Naive B cell (primary cell): Measurements from ENCODE around the gene RGL4. TPM values are rescaled to one million over a fixed set of nuclear protein-coding genes. Genes with fewer than 3 reads are reported as not detected.
"Not testable (repeated sequence)": the region's sequence is repeated elsewhere in the genome, so short reads cannot be mapped to it uniquely, and the experiment has no call there.

ENCODE experiments used
- ATAC-seq, 2 donors: fragments of 150-1000 bp; cut with Tn5 transposase; 2 replicates each; pipeline ENCODE4 v1.10.0; 2021; ENCODE audit warnings: low read depth in 2 of 2, mild to moderate bottlenecking in 2 of 2, moderate library complexity in 2 of 2
- DNase-seq: peaks from one replicate; pipeline ENCODE4 v3.0.0; 2022
- H3K27ac Mint-ChIP-seq, 6 donors: one replicate each; pipeline ENCODE4 v1.8.0; 2020 to 2022; ENCODE audit warnings: mild to moderate bottlenecking in 6 of 6, mixed read lengths in 6 of 6, moderate library complexity in 5 of 6, inconsistent platforms in 2 of 6
- H3K27me3 Mint-ChIP-seq, 3 donors: one replicate each; pipeline ENCODE4 v1.8.0; 2021 to 2022; ENCODE audit warnings: mixed read lengths in 3 of 3, mild to moderate bottlenecking in 1 of 3
- H3K36me3 Mint-ChIP-seq, 2 donors: one replicate each; pipeline ENCODE4 v1.8.0; 2020 to 2022; ENCODE audit warnings: mixed read lengths in 2 of 2, inconsistent platforms in 1 of 2, mild to moderate bottlenecking in 1 of 2
- H3K4me1 Mint-ChIP-seq, 3 donors: one replicate each; pipeline ENCODE4 v1.8.0; 2020 to 2022; ENCODE audit warnings: mixed read lengths in 3 of 3, inconsistent platforms in 1 of 3, mild to moderate bottlenecking in 1 of 3, moderate library complexity in 1 of 3
- H3K4me3 Mint-ChIP-seq, 8 donors: one replicate each; pipeline ENCODE4 v1.8.0; 2020 to 2022; ENCODE audit warnings: mild to moderate bottlenecking in 8 of 8, mixed read lengths in 8 of 8, moderate library complexity in 8 of 8, inconsistent platforms in 2 of 8
- H3K9me3 Mint-ChIP-seq, 7 donors: one replicate each; pipeline ENCODE4 v1.8.0; 2020 to 2022; ENCODE audit warnings: mixed read lengths in 7 of 7, mild to moderate bottlenecking in 5 of 7, inconsistent platforms in 2 of 7, moderate library complexity in 1 of 7
- polyA plus RNA-seq, 6 donors: library from polyadenylated mRNA; unstranded; fragments of 300-500 nt; fragmentation: Illumina TruSeq; gene quantifications; one replicate each; pipeline ENCODE4 v1.2.3, GENCODE V29; 2021; ENCODE audit warnings: low read depth in 6 of 6

The RGL4 gene
- polyA plus RNA-seq, 6 donors from 2014 or later: 0.78 to 3.9 (median 1.9) TPM

DNA sequence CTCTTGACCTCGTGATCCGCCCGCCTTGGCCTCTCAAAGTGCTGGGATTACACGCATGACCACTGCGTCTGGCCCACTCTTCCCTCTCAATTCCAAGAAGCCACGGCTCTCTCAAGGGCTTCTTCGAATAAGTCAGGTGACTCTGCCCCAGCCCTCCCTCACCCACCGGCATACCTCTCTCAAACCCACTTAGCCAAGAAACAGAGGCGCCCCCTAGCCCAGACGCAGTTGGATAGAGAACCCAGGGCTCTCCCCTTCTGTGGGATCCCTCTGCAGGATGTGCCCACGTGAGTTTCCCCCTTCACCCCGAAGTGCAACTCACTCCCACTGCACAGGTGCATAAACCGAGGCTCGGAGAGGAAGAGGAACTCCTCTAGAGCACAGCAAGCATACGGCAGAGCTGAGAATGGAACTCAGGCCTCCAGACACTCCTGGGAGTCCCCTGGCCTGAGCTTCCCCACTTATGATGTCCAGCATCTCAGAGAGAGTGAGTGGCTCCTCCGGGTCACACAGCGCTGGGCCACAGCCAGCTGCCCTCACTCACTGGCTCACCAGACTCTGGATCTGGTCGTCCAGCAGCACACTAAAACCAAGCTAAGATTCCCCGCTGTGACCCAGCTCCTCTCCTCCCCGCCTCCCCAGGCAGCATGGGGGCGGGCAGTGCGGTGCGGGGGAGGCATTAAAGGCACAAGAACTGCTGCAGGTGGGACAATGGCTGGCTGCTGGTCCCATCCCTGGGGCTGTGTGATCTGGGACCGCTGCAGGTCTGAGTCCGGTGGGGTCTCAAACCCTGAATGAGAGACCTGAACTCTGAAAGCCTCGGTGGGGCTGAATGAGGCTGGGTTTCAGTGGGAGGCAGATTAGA lies 16.8 kb upstream of the RGL4 start:
- Mint-ChIP-seq H3K36me3 (peaks cover 0 to 3% of the 10 kb centered on the region in 2 donors), H3K27me3 (no peaks in the 10 kb centered on the region), H3K4me1 (peaks cover 7 to 9% (median 9%) of the 10 kb centered on the region in 3 donors), H3K9me3 (no peaks in the 10 kb centered on the region), H3K4me3 (peak overlapping the region in 1 of 8 donors; percentile 47), H3K27ac (peak overlapping the region in 3 of 6 donors; percentile 26 to 90 (median 50))
- DNase-seq (no peak), ATAC-seq (no peak)

DNA sequence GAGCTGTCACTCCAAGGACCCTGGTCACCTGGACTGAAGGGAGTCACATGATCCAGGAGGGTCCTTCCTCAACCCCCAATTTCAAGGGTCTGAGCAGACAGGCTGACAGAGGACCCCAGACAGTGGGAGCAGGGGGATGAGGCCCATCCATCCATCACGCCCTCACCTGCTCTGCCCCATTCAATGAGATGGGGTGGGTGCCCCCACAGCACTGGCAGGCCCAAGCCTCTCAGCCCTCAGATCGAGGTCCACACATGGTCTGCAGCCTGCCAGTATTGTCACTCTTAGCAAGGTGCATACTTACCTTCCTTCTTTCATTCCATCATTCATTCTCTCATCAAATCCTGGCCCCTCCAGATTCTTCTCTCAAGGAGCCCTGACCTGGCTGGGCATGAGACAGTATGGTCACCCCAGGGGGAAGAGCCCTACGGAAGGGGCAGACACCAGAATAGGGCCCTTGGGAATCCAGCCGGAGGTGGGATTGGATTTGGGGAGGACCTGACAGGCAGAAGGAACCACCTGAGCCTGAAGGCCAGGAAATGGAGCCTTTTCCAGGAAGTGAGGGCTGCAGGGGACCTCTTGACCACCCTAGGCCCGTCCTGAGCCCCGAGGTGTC lies 15.8 kb upstream of the RGL4 start:
- not testable (repeated sequence) for ATAC-seq, H3K9me3 Mint-ChIP-seq, H3K27me3 Mint-ChIP-seq, H3K27ac Mint-ChIP-seq, H3K4me1 Mint-ChIP-seq, DNase-seq, H3K4me3 Mint-ChIP-seq, H3K36me3 Mint-ChIP-seq

DNA sequence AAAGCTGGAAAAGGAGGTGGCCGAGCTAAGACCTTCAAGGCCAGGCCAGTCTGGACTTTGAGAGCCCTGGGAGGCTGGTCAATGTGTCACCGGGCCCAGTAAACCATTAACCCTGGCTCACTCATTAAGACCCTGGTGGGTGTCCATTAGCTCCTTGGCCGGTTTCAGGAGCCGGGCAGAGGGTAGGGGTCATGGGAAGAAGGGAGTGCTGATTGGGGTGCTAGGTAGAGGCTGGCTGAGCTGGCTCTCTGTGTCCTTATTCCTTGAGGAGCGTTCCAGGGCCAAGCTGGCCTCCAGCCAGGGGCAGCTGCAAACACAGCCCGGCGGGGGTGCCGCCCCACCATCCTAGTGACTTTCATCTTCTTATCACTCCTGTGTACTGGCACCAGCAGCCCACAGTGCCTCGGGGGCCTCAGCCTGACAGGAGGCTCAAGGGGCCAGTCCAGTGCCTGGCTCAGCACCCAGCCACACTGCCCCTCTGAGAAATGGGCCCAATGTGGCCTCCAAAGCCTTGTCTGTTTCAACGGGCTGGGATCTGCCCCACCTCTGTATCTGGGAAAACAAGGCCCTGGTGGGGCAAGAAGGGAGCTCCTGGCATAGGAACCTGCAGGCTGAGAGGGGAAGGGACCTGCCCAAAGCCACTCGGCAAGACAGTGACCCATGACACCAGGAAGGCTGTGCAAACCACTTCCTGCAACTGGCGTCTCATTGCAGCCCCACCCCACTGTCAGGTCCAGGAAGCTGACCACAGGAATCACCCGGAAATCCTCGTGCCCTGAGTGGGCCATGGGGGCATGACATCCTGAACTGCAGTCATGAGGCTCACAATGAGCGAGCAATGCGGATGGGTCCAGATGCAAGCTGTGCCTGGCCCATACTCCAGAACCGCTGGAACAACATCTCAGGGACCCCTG lies 15.1 kb upstream of the RGL4 start:
- ATAC-seq (no peak), DNase-seq (no peak)
- Mint-ChIP-seq H3K4me3 (no peak overlapping the region), H3K36me3 (peaks cover 0 to 6% of the 10 kb centered on the region in 2 donors), H3K4me1 (peaks cover 7 to 9% (median 9%) of the 10 kb centered on the region in 3 donors), H3K9me3 (no peaks in the 10 kb centered on the region), H3K27me3 (no peaks in the 10 kb centered on the region), H3K27ac (no peak overlapping the region)

DNA sequence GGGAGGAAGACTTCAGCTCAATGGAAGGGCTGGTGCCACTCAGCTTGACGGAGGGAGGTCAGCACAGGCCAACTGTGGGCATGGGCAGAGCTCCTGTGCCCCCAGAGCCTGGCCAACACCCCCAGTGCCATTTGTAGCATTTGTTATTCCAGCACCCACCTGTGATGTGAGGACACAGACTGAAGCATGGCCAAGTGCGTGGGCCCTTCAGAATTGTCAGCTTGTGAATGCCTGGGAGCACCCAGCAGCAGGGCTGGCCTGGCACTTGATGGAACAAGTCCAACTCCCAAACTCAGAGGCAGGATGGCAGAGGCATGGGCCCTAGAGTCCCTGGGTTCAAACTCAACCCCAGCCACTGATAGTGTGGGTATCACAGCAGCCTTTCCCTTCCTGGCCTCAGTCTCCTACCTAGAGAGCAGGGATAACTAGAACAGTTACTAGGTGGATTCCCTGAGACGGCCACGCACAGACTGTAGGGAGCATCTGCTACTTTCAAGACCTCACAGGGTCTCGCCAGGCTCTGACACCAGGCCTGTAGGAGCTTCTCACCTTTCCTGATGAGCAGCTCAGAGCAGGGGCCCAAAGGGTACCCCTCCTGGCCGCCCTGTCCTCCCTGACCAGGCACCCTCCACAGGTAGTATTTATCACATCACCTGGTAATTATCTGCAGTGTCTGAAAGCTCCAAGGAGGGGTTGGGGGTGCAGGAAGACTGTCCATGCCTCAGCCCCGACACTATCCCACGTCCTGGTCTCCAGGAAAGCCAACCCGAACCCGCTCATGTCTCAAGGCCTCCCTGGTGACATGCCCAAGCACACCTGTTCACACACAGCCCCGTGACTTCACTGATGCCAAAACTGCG lies 13.7 kb upstream of the RGL4 start:
- not testable (repeated sequence) for ATAC-seq, DNase-seq, H3K36me3 Mint-ChIP-seq, H3K4me1 Mint-ChIP-seq, H3K9me3 Mint-ChIP-seq, H3K27me3 Mint-ChIP-seq, H3K4me3 Mint-ChIP-seq
- peak overlapping the region in 1 of 6 donors; percentile 32 for H3K27ac Mint-ChIP-seq

DNA sequence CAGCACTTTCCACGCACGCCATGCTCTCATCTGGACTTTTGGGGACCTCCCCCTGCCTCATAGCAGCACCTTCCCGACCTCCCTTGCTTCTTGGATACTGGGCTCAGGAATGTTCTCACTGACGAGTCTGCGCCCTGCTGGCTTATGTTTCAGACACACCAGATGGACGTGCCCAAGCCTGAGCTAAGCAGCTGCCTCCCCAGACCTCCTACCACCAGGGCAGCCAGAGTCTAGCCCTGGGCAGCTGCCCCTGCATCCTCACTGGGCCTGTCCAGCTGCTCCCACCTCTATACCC lies 13.2 kb upstream of the RGL4 start:
- Mint-ChIP-seq H3K4me1 (peaks cover 7 to 9% (median 9%) of the 10 kb centered on the region in 3 donors), H3K27me3 (no peaks in the 10 kb centered on the region), H3K4me3 (no peak overlapping the region), H3K9me3 (no peaks in the 10 kb centered on the region), H3K36me3 (peaks cover 0 to 8% of the 10 kb centered on the region in 2 donors), H3K27ac (peak overlapping the region in 1 of 6 donors; percentile 32)
- DNase-seq (no peak), ATAC-seq (no peak)

DNA sequence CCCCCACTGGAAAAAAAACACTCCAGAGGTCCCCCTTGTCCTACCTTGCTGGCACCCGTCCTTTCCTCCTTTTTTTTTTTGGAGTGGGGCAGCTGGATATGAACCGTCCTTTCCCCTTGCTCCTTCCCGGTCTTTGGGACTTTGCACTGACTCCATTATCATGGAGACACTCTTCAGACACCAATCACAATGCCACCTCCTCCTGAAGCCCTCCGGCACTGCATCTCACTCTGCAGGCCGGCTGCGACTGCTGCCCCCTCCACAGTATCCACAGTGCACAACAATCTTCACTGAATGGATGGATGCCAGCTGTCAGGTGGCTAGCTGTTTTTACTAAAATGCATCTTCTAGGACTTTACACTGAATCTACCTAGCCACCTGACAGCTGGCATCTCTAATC lies 12.7 kb upstream of the RGL4 start:
- Mint-ChIP-seq H3K27me3 (no peaks in the 10 kb centered on the region), H3K27ac (peak overlapping the region in 1 of 6 donors; percentile 80), H3K36me3 (peaks cover 0 to 11% of the 10 kb centered on the region in 2 donors), H3K9me3 (no peaks in the 10 kb centered on the region), H3K4me3 (no peak overlapping the region), H3K4me1 (peaks cover 7 to 9% (median 9%) of the 10 kb centered on the region in 3 donors)
- DNase-seq (no peak), ATAC-seq (no peak)

DNA sequence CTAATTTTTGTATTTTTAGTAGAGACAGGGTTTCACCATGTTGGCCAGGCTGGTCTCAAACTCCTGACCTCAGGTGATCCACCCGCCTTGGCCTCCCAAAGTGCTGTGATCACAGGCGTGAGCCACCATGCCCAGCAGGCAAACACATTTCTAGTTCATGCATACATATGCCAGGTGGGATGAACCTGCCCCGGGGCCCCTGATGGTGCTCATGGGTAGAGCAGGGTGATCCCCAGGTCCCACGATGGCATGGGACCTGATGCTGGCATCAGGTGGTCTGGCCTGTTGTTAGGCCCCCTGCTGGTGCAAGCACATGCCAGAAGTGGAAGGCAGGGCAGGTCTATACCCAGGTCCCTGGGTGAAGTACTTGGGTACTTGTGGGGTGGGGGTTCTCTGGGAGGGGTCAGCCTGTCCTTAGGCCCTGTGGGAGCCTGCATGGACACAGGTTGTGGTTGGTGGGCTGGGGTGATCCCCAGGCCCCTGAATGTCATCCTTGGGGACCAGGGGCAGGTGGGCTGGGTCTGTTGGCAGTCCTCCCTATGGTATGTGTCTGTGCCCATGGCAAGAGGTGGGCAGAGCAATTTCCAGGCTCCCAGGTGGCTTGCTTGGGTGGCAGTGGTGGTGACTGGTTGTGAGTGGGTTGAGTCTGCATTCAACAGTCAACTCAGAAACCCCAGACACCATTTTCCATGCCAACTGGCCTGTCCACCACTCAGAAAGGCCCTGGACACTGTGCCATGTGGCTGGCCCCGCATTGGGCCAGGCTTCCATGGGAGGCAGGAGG lies 9.6 kb upstream of the RGL4 start:
- H3K4me1 Mint-ChIP-seq: peaks cover 5 to 12% (median 10%) of the 10 kb centered on the region in 3 donors
- no peaks in the 10 kb centered on the region for H3K27me3 Mint-ChIP-seq
- ATAC-seq (no peak), DNase-seq (no peak)
- H3K27ac Mint-ChIP-seq: peak overlapping the region in 2 of 6 donors; percentile 15 to 39
- peaks cover 7 to 11% of the 10 kb centered on the region in 2 donors for H3K36me3 Mint-ChIP-seq
- no peak overlapping the region for H3K4me3 Mint-ChIP-seq
- no peaks in the 10 kb centered on the region for H3K9me3 Mint-ChIP-seq

DNA sequence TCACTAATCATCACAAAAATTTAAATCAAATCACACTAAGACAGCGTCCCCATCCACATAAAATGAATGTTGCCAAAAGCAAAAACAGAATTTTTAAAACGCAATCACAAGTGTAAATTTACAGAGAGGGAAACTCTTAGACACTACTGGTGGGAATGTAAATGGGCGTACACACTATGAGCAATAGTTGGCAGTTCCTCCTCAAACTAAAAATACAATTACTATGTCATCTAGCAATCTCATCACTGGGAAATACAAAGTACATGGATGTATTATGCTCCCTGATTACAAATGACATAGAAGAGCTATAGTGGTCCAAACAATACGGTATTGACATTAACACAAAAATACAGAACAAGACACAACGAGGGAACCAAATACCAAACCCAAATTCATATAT lies 8.7 kb upstream of the RGL4 start:
- Mint-ChIP-seq H3K27ac (no peak overlapping the region), H3K4me3 (no peak overlapping the region), H3K4me1 (peaks cover 4 to 9% (median 5%) of the 10 kb centered on the region in 3 donors), H3K27me3 (no peaks in the 10 kb centered on the region), H3K36me3 (peaks cover 7 to 11% of the 10 kb centered on the region in 2 donors), H3K9me3 (no peaks in the 10 kb centered on the region)
- ATAC-seq: no peak
- DNase-seq: no peak

DNA sequence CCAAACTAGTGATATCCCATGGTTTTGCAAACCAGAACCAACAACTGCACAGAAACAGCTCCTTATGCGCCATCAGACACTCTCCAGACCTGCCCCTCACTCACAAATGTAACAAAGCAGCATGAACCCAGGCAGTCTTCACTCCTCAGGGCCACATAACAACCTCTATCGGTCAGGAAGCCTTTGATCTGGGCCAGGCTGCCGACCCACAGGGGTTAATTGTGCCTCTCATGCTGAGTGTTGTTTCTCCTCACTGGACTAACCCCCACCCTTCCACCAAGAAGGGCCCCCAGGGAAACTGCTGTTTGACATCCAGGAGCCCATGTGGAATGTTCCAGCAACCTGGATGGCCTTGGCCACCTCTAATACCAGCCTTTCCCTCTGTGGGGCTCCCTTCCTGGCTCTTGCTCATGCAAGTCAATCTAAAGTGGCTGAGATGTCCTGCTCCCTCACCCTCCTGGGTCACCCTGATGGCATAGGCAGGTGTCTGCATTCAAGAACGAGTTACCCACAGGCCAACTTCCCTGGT lies 7.9 kb upstream of the RGL4 start:
- DNase-seq (no peak), ATAC-seq (no peak)
- no peak overlapping the region for H3K4me3 Mint-ChIP-seq
- H3K4me1 Mint-ChIP-seq: peaks cover 0 to 7% (median 4%) of the 10 kb centered on the region in 3 donors
- no peaks in the 10 kb centered on the region for H3K9me3 Mint-ChIP-seq
- peak overlapping the region in 1 of 6 donors; percentile 32 for H3K27ac Mint-ChIP-seq
- H3K36me3 Mint-ChIP-seq: peaks cover 7 to 11% of the 10 kb centered on the region in 2 donors
- no peaks in the 10 kb centered on the region for H3K27me3 Mint-ChIP-seq

DNA sequence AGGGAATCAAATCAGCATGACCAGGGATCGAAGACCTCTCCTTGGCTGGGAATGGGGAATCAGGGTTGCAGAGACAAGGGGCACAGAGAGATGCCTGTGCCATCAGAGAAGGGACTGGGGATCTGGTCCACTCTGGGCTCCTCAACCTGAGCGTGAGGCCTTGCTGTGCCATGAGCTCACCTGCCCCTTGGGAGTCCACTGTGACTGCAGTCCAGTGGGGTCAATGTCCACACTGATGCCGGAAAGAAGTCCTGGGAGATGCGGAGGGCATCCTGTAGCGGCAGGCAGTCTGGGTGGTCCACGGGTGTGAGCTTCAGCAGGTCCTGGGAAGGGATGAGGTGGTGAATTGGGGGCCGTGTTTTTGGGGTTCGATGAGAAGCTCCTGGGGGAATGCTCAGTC lies 7.3 kb upstream of the RGL4 start:
- no peak for DNase-seq
- Mint-ChIP-seq H3K4me3 (no peak overlapping the region), H3K27me3 (no peaks in the 10 kb centered on the region), H3K4me1 (peaks cover 0 to 4% (median 3%) of the 10 kb centered on the region in 3 donors), H3K9me3 (no peaks in the 10 kb centered on the region), H3K36me3 (peaks cover 7 to 11% of the 10 kb centered on the region in 2 donors), H3K27ac (peak overlapping the region in 2 of 6 donors; percentile 60 to 76)
- no peak for ATAC-seq

DNA sequence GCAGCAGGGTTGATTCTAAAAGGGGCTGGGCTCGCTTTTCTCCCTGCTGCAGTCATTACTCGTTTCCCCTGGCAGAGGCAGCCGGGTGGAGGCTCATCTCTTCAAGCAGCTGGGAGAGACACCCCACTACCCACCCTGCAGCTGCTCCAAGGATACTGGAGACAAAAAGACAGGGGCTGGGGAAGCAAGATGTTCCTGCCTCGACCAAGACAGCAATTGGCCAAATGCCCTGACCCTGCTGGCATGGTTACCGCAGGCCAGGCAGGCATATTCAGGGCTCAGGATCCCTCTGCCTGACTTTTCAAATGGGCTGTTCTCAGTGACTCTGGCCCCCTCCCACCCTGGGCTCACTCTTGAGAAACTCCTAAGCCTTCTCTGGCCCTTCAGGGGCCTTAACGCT lies 6.8 kb upstream of the RGL4 start:
- H3K27ac Mint-ChIP-seq: peak overlapping the region in 1 of 6 donors; percentile 60
- H3K4me3 Mint-ChIP-seq: no peak overlapping the region
- H3K36me3 Mint-ChIP-seq: peaks cover 7 to 8% of the 10 kb centered on the region in 2 donors
- H3K9me3 Mint-ChIP-seq: no peaks in the 10 kb centered on the region
- no peak for DNase-seq
- no peak for ATAC-seq
- peaks cover 0 to 4% (median 3%) of the 10 kb centered on the region in 3 donors for H3K4me1 Mint-ChIP-seq
- no peaks in the 10 kb centered on the region for H3K27me3 Mint-ChIP-seq

DNA sequence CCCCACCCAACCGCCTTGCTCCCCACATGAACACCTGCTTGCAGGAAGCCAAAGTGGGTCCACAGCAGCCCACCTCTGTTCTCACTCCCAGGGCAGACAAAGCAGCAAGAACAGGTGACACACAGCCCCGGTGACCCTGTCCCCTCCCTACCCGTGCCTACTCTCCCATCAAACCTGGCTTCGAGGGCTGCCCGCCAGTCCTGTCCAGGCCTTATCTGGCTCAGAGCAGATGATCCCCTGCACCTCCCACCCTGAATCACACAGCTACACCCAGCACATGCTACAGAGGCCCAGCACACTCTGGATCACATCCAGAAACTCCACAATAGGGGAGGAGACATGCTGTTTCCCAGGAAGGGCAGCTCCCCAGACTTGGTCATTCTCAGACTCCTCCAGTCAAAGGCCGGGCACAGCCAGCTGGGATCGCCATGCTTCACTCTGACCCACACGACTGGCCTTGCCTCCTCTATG lies 6.2 kb upstream of the RGL4 start:
- H3K36me3 Mint-ChIP-seq: peaks cover 5 to 7% of the 10 kb centered on the region in 2 donors
- ATAC-seq (no peak), DNase-seq (no peak)
- peak overlapping the region in 1 of 6 donors; percentile 58 for H3K27ac Mint-ChIP-seq
- H3K9me3 Mint-ChIP-seq: no peaks in the 10 kb centered on the region
- H3K4me3 Mint-ChIP-seq: peak overlapping the region in 2 of 8 donors; percentile 15 to 47
- no peaks in the 10 kb centered on the region for H3K27me3 Mint-ChIP-seq
- peaks cover 0 to 4% (median 3%) of the 10 kb centered on the region in 3 donors for H3K4me1 Mint-ChIP-seq
